Left lobe of liver (tissue), 2 donors: Measurements from ENCODE around the gene DBNL. TPM values are rescaled to one million over a fixed set of nuclear protein-coding genes. Genes with fewer than 3 reads are reported as not detected.
"Not testable (repeated sequence)": the region's sequence is repeated elsewhere in the genome, so short reads cannot be mapped to it uniquely, and the experiment has no call there.

Source experiments
- ATAC-seq: fragments of 200-7000 bp; cut with Tn5 transposase; one replicate; pipeline ENCODE4 v1.9.1; 2020; ENCODE audit warnings: mild to moderate bottlenecking, moderate library complexity
- DNase-seq: peaks from one replicate; pipeline ENCODE4 v3.0.0-alpha.2; 2020; ENCODE audit warnings: low spot score
- total RNA-seq: library from RNA; stranded (reverse); gene quantifications from one replicate; pipeline ENCODE4 v1.2.1, GENCODE V29; 2021
- donor health status: DM: no; HTN: no; CAD: no; lungs with moderate emphysema.
- donor health status: DM: no; HTN: yes; CAD: no.

DBNL gene
- total RNA-seq, 1 donor from 2014 or later, result 38.9 TPM

GRCh38 chr7:44040493-44040891 lies 4.0 kb upstream of the DBNL start:
- DNase-seq, result not testable (repeated sequence)
- peak; percentile 11 for ATAC-seq

- DNase-seq, result no peak
Measured at GRCh38 chr7:44042221-44042620, 2.3 kb upstream of the DBNL start.

GRCh38 chr7:44043902-44044301 lies 600 bp upstream of the DBNL start:
- DNase-seq, result no peak

More at GRCh38 chr7:44042221-44042620, 2.3 kb upstream of the DBNL start:
- ATAC-seq, result no peak

GRCh38 chr7:44045226-44046014 lies 918 bp downstream of the DBNL start:
- DNase-seq (no peak), ATAC-seq (no peak)

More at GRCh38 chr7:44043902-44044301, 600 bp upstream of the DBNL start:
- ATAC-seq, result no peak

- DNase-seq (no peak), ATAC-seq (no peak)
Measured at GRCh38 chr7:44046321-44047061, 2.0 kb downstream of the DBNL start.

- DNase-seq, result peak; percentile 29
- ATAC-seq, result no peak
Measured at GRCh38 chr7:44048031-44048795, 3.7 kb downstream of the DBNL start.

GRCh38 chr7:44050121-44050914 lies 5.8 kb downstream of the DBNL start:
- peak; percentile 34 for DNase-seq

GRCh38 chr7:44050915-44051560 lies 6.5 kb downstream of the DBNL start:
- ATAC-seq (no peak), DNase-seq (peak; percentile 18)

More at GRCh38 chr7:44050121-44050914, 5.8 kb downstream of the DBNL start:
- ATAC-seq, result no peak

GRCh38 chr7:44051611-44052220 lies 7.2 kb downstream of the DBNL start:
- peak; percentile 27 for DNase-seq
- no peak for ATAC-seq

- no peak for ATAC-seq
- peak; percentile 35 for DNase-seq
Measured at GRCh38 chr7:44052771-44053365, 8.4 kb downstream of the DBNL start.

- no peak for ATAC-seq
Measured at GRCh38 chr7:44056681-44057080, 12.2 kb downstream of the DBNL start.

GRCh38 chr7:44057181-44057848 lies 12.8 kb downstream of the DBNL start:
- DNase-seq (peak; percentile 39), ATAC-seq (no peak)

More at GRCh38 chr7:44056681-44057080, 12.2 kb downstream of the DBNL start:
- peak; percentile 39 for DNase-seq

- ATAC-seq (no peak), DNase-seq (peak; percentile 39)
Measured at GRCh38 chr7:44057849-44058758, 13.6 kb downstream of the DBNL start.

- DNase-seq (peak; percentile 37), ATAC-seq (no peak)
Measured at GRCh38 chr7:44058759-44059218, 14.3 kb downstream of the DBNL start.

- peak; percentile 42 for DNase-seq
- ATAC-seq, result no peak
Measured at GRCh38 chr7:44059219-44060090, 15.0 kb downstream of the DBNL start.
